ENCODE measurements around the gene PAWR.

DNA sequence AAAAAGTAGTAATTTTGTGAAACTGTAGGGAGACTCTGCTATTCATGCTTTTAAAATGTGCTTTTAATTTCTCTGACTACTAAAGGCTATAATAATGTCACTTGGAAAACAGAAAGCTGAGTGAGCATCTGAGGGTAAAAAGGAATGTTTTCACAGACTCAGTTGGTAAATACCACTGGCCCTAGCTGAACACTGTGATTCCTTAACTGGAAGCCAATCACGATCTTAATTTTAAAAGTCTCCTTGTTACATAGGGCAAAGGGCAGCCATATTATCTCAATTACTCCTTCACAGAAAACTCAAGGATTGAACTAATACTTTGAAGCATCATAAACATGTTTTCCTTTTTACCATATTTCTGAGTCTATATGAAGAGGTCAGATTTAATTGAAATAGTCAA lies 41.9 kb downstream of the PAWR start:
- TF ChIP-seq REST (IDR thresholded peaks at IDR 0.05; ENCODE audit: unreplicated experiment) (no peak), POLR2AphosphoS5 (IDR thresholded peaks at IDR 0.05; ENCODE audit: low read depth) (no peak), EZH2phosphoT487 (IDR thresholded peaks at IDR 0.05; ENCODE audit: unreplicated experiment) (no peak)
- TF ChIP-seq, protein P1, sequence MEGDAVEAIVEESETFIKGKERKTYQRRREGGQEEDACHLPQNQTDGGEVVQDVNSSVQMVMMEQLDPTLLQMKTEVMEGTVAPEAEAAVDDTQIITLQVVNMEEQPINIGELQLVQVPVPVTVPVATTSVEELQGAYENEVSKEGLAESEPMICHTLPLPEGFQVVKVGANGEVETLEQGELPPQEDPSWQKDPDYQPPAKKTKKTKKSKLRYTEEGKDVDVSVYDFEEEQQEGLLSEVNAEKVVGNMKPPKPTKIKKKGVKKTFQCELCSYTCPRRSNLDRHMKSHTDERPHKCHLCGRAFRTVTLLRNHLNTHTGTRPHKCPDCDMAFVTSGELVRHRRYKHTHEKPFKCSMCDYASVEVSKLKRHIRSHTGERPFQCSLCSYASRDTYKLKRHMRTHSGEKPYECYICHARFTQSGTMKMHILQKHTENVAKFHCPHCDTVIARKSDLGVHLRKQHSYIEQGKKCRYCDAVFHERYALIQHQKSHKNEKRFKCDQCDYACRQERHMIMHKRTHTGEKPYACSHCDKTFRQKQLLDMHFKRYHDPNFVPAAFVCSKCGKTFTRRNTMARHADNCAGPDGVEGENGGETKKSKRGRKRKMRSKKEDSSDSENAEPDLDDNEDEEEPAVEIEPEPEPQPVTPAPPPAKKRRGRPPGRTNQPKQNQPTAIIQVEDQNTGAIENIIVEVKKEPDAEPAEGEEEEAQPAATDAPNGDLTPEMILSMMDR (conservative IDR thresholded peaks at IDR 0.05; ENCODE audit: low read depth in 2 of 2) = no peak
